K562 (cell line): ENCODE measurements around the gene CYSRT1. TPM values are rescaled to one million over a fixed set of nuclear protein-coding genes. Genes with fewer than 3 reads are reported as not detected.

Source experiments
- ARID1B ChIP-seq: fragments of 450-650 bp; IDR thresholded peaks from 2 replicates; pipeline ENCODE4 v1.6.1; 2016; ENCODE audit warnings: antibody characterized with exemption, mild to moderate bottlenecking, inconsistent platforms
- ATF7 ChIP-seq: fragments of 450-650 bp; IDR thresholded peaks from 2 replicates; pipeline ENCODE4 v1.7.1; 2014; ENCODE audit warnings: mild to moderate bottlenecking, moderate library complexity
- CC2D1A ChIP-seq: fragments of 450-650 bp; IDR thresholded peaks from 2 replicates; pipeline ENCODE4 v1.6.1; 2017; ENCODE audit warnings: mild to moderate bottlenecking
- CLOCK ChIP-seq: fragments of 250-450 bp; sonication (Bioruptor Pico); IDR thresholded peaks from 2 replicates; pipeline ENCODE4 v1.4.0; 2020; ENCODE audit warnings: mild to moderate bottlenecking, moderate library complexity, borderline replicate concordance
- CREB1 ChIP-seq, 2 experiments: sonication (generic) in 1 of 2; formaldehyde crosslinking in 1 of 2; IDR thresholded peaks; 2 replicates each; pipeline versions ENCODE4 v1.6.1 to v1.8.0; 2012 to 2022; ENCODE audit warnings: inconsistent platforms in 1 of 2, mild to moderate bottlenecking in 1 of 2, missing genetic modification reagents in 1 of 2, moderate library complexity in 1 of 2
- CREB3L1 ChIP-seq: fragments of 450-650 bp; IDR thresholded peaks from 2 replicates; pipeline ENCODE4 v1.6.1; 2014; ENCODE audit warnings: low read depth, mild to moderate bottlenecking, moderate library complexity, borderline replicate concordance
- CXXC5 ChIP-seq: fragments of 250-450 bp; sonication (Bioruptor Pico); IDR thresholded peaks from 2 replicates; pipeline ENCODE4 v1.8.0; 2022; ENCODE audit warnings: inconsistent platforms, mild to moderate bottlenecking, moderate library complexity
- DEAF1 ChIP-seq: fragments of 450-650 bp; formaldehyde crosslinking; IDR thresholded peaks from 2 replicates; pipeline ENCODE4 v1.4.0; 2020; ENCODE audit warnings: mild to moderate bottlenecking, moderate library complexity
- EWSR1 ChIP-seq: fragments of 450-650 bp; IDR thresholded peaks from 2 replicates; pipeline ENCODE4 v1.6.1; 2018; ENCODE audit warnings: borderline replicate concordance, mild to moderate bottlenecking, low read depth, moderate library complexity; ENCODE audit not compliant: partially characterized antibody
- FOXA1 ChIP-seq: fragments of 450-650 bp; IDR thresholded peaks from 2 replicates; pipeline ENCODE4 v1.6.1; 2016; ENCODE audit warnings: mild to moderate bottlenecking, borderline replicate concordance
- HDAC6 ChIP-seq: IDR thresholded peaks from 2 replicates; pipeline ENCODE4 v1.6.1; 2012; ENCODE audit warnings: low read depth, mild to moderate bottlenecking, control low read depth, inconsistent platforms, low read length, moderate library complexity
- KAT8 ChIP-seq: fragments of 450-650 bp; IDR thresholded peaks from 2 replicates; pipeline ENCODE4 v1.6.1; 2016; ENCODE audit warnings: low read depth, mild to moderate bottlenecking
- KLF1 ChIP-seq: fragments of 450-650 bp; IDR thresholded peaks from 2 replicates; pipeline ENCODE4 v1.6.1; 2016; ENCODE audit warnings: missing genetic modification characterization, missing compliant biosample characterization
- KLF10 ChIP-seq: fragments of 250-450 bp; sonication (Bioruptor Pico); IDR thresholded peaks from 2 replicates; pipeline ENCODE4 v1.6.1; 2021; ENCODE audit warnings: matching md5 sums
- MCM5 ChIP-seq: fragments of 450-650 bp; IDR thresholded peaks from 2 replicates; pipeline ENCODE4 v1.6.1; 2016; ENCODE audit warnings: low read depth
- NBN ChIP-seq: fragments of 450-650 bp; IDR thresholded peaks from 2 replicates; pipeline ENCODE4 v1.6.1; 2016; ENCODE audit warnings: low read depth, mild to moderate bottlenecking
- NCOA1 ChIP-seq: fragments of 450-650 bp; IDR thresholded peaks from 2 replicates; pipeline ENCODE4 v1.6.1; 2016; ENCODE audit warnings: low read depth
- NCOR1 ChIP-seq: fragments of 450-650 bp; IDR thresholded peaks from 2 replicates; pipeline ENCODE4 v1.6.1; 2016; ENCODE audit warnings: mild to moderate bottlenecking, moderate library complexity
- NR4A1 ChIP-seq, 2 experiments: fragments of 250-450 bp in 1 of 2; fragments of 450-650 bp in 1 of 2; sonication (Bioruptor Pico) in 1 of 2; IDR thresholded peaks; 2 replicates each; pipeline versions ENCODE4 v1.4.0 to v1.6.1; 2016 to 2020; ENCODE audit warnings: mild to moderate bottlenecking in 2 of 2, missing compliant biosample characterization in 1 of 2, missing genetic modification characterization in 1 of 2, moderate library complexity in 1 of 2
- PTRF ChIP-seq: fragments of 450-650 bp; IDR thresholded peaks from 2 replicates; pipeline ENCODE4 v1.6.1; 2016; ENCODE audit warnings: mild to moderate bottlenecking, missing genetic modification characterization, missing compliant biosample characterization
- SREBF2 ChIP-seq: sonication (generic); formaldehyde crosslinking; IDR thresholded peaks from 2 replicates; pipeline ENCODE4 v1.4.0; 2020; ENCODE audit warnings: mild to moderate bottlenecking, missing genetic modification reagents
- XRCC3 ChIP-seq: fragments of 450-650 bp; IDR thresholded peaks from 2 replicates; pipeline ENCODE4 v1.6.1; 2017; ENCODE audit warnings: mild to moderate bottlenecking, moderate library complexity
- YBX1 ChIP-seq: fragments of 450-650 bp; IDR thresholded peaks from 2 replicates; pipeline ENCODE4 v1.7.1; 2016; ENCODE audit warnings: mild to moderate bottlenecking
- ZNF347 ChIP-seq: fragments of 450-650 bp; formaldehyde crosslinking; IDR thresholded peaks from 2 replicates; pipeline ENCODE4 v1.4.0; 2020; ENCODE audit warnings: low read depth, mild to moderate bottlenecking, moderate library complexity
- ZSCAN32 ChIP-seq: fragments of 450-650 bp; formaldehyde crosslinking; IDR thresholded peaks from 2 replicates; pipeline ENCODE4 v1.4.0; 2020; ENCODE audit warnings: mild to moderate bottlenecking, moderate library complexity
- polyA plus RNA-seq, 8 experiments: library from polyadenylated mRNA; depleted of rRNA in 4 of 8; stranded (reverse) in 5 of 8; unstranded in 3 of 8; fragments of >200 nt; fragmentation: Nextera tagmentation in 2 of 8; fragmentation: Illumina TruSeq in 1 of 8; extraction: Ambion mirVana in 2 of 8; extraction: Trizol in 1 of 8; gene quantifications; 2 replicates each; pipeline versions ENCODE4 v1.2.1 to v1.2.3, GENCODE V29; 2011 to 2014; ENCODE audit warnings: inconsistent platforms in 1 of 8, missing spikeins in 1 of 8
- total RNA-seq, 7 experiments: library from RNA; depleted of rRNA in 6 of 7; stranded (reverse); fragments of >200 nt in 6 of 7; fragmentation: Illumina TruSeq in 2 of 7; extraction: Trizol in 2 of 7; gene quantifications; 2 replicates each; pipeline versions ENCODE4 v1.2.1 to v1.2.3, GENCODE V29; 2011 to 2021; ENCODE audit warnings: low replicate concordance in 1 of 7

The CYSRT1 gene
- total and polyA plus RNA-seq, 9 of the 15 experiments (the other 6 are each of a cell fraction or from before 2014, with no cell fraction given): 0.04 to 1.4 (median 0.42) TPM; not detected in 3

- TF ChIP-seq NR4A1 (CRISPR knock-in tag; IDR thresholded peaks at IDR 0.05) (no peak), NR4A1 (tag; IDR thresholded peaks at IDR 0.05) (no peak), CLOCK (no peak), HDAC6 (no peak), ZSCAN32 (CRISPR knock-in tag) (no peak), YBX1 (no peak), CXXC5 (CRISPR knock-in tag) (no peak), XRCC3 (no peak), ARID1B (no peak), NCOA1 (no peak), ATF7 (no peak), NCOR1 (no peak), PTRF (tag) (no peak), NBN (no peak), DEAF1 (CRISPR knock-in tag) (peak; percentile 95), KLF10 (CRISPR knock-in tag) (no peak), EWSR1 (no peak), CREB1 (IDR thresholded peaks at IDR 0.05) (no peak), CREB1 (CRISPR knock-in tag; IDR thresholded peaks at IDR 0.05) (no peak), FOXA1 (no peak), MCM5 (no peak), CC2D1A (peak; percentile 85), KAT8 (no peak), ZNF347 (CRISPR knock-in tag) (no peak), KLF1 (tag) (no peak), CREB3L1 (no peak), SREBF2 (no peak)
Measured at GRCh38 chr9:137227054-137227852, 2.3 kb downstream of the CYSRT1 start, which contains the start of gene RNF224 (continued).
